ENCODE measurements around the gene CRIP2. TPM values are rescaled to one million over a fixed set of nuclear protein-coding genes. Genes with fewer than 3 reads are reported as not detected.

CRIP2 gene
- total and polyA plus RNA-seq, 9 of the 15 experiments (the other 6 are each of a cell fraction or from before 2014, with no cell fraction given): 0.18 to 2.0 (median 0.69) TPM; not detected in 1

- Histone ChIP-seq H3K9me3 (replicated peaks; ENCODE audit: control insufficient read depth, insufficient read depth, low read depth, low read length) (no peaks in the 10 kb centered on the region), H3K27me3 (ENCODE audit: control insufficient read depth in 2 of 2, insufficient read depth in 2 of 2, low read length in 2 of 2) (no peaks in the 10 kb centered on the region), H4K20me1 (replicated peaks; ENCODE audit: control insufficient read depth, insufficient read depth, low read length) (peaks cover 6% of the 10 kb centered on the region), H3K4me3 (peak within 1 kb of the TSS; percentile 83), H3K79me2 (ENCODE audit: control insufficient read depth, insufficient read depth, low read length) (peaks cover 5% of the 10 kb centered on the region; the same call in 2 of the 3 replicates), H3K9me1 (ENCODE audit: control insufficient read depth, insufficient read depth, low read length) (no peaks in the 10 kb centered on the region), H3K9ac (ENCODE audit: insufficient read depth in 1 of 2, low read depth in 2 of 2, low read length in 2 of 2) (peak within 1 kb of the TSS; percentile 71 to 94; a peak in 3 of 4 replicates), H3K36me3 (ENCODE audit: control insufficient read depth, insufficient read depth, low read length) (peaks cover 2% of the 10 kb centered on the region; the same call in 1 of the 3 replicates), H2AFZ (ENCODE audit: low read depth, low read length) (peak within 1 kb of the TSS; percentile 90), H3K4me2 (ENCODE audit: insufficient read depth, low read length) (peak within 1 kb of the TSS; percentile 73; the same call in 1 of the 2 replicates), H3K4me1 (replicated peaks in 1 of 2; ENCODE audit: control insufficient read depth in 2 of 2, insufficient read depth in 2 of 2, low read length in 2 of 2) (peaks cover 1 to 85% of the 10 kb centered on the region in 2 experiments), H3K27ac (ENCODE audit: extremely low read depth, low read depth, low read length) (peak within 1 kb of the TSS; percentile 87)
- ChIA-PET CTCF (ENCODE audit: low intra/inter-chr PET ratio) (interaction anchor here (0.7 to 2.0 kb wide), 3 partner anchors 9 to 120 kb away, joined by 3 to 16 read pairs (median 5); no protein-coding TSS in a partner anchor), POLR2A (interaction anchor here (1.9 kb wide), 1 partner anchor 9 kb away, joined by 12 read pairs; no protein-coding TSS in a partner anchor)
- no TSS peak for BruUV-seq (replicated peaks)
- DNase-seq (ENCODE audit: extremely low read depth in 1 of 4, low spot score in 3 of 4): peak; percentile 84 to 98 (median 91)
- in situ Hi-C loops (cut with MboI) (no loop called here), intact Hi-C loops (cut with micrococcal nuclease) (loop anchor here (2.0 kb wide), 2 partner anchors 120 to 190 kb away; partner anchors contain the start of gene BRF1)
- ATAC-seq: peak; percentile 90
- FAIRE-seq: peak; percentile 99
- WGBS (ENCODE audit: insufficient coverage, low coverage, missing lambda C conversion rate): 1% methylated on average over 27 of the region's 94 CpGs
- TF ChIP-seq CBX5 (IDR thresholded peaks at IDR 0.05; ENCODE audit: borderline replicate concordance, low read depth) (no peak), ZBTB43 (CRISPR knock-in tag; IDR thresholded peaks at IDR 0.05) (no peak), POLR3A (IDR thresholded peaks at IDR 0.05; ENCODE audit: borderline replicate concordance, extremely low read depth, insufficient read depth, insufficient read length) (no peak), NR2C2 (CRISPR knock-in tag; IDR thresholded peaks at IDR 0.05) (peak; percentile 27; the same call in 1 of the 2 replicates), NR2C2 (tag; IDR thresholded peaks at IDR 0.05) (peak; percentile 63; the same call in 1 of the 2 replicates), ZBTB12 (CRISPR knock-in tag; IDR thresholded peaks at IDR 0.05) (0 out of 2 replicates have a peak, but pooled peaks have one; percentile 30), REST (IDR thresholded peaks at IDR 0.05; ENCODE audit: borderline replicate concordance) (peak; percentile 55), REST (CRISPR knock-in tag; IDR thresholded peaks at IDR 0.05; ENCODE audit: low read depth) (no peak; the same call in 1 of the 2 replicates), SMARCA5 (IDR thresholded peaks at IDR 0.05) (no peak), KDM5B (IDR thresholded peaks at IDR 0.05; ENCODE audit: insufficient replicate concordance, low read depth, low read length) (peak; percentile 71)
These were observed 16.1 kb downstream of the CRIP2 start, which contains the start of gene TEDC1 for GRCh38 chr14:105490572-105491365. TEDC1 (plus strand) TSS chr14:105491246; CDS start chr14:105491376, 130 bp downstream.
